Pancreas (tissue), 10 donors: ENCODE results near the gene MRPL20. TPM values are rescaled to one million over a fixed set of nuclear protein-coding genes. Genes with fewer than 3 reads are reported as not detected.
"Not testable (repeated sequence)": the region's sequence is repeated elsewhere in the genome, so short reads cannot be mapped to it uniquely, and the experiment has no call there.

ENCODE experiments used
- ATAC-seq, 4 donors: fragments of 200-7000 bp; cut with Tn5 transposase; one replicate each; pipeline versions ENCODE4 v1.8.0 to v1.9.1; 2020; ENCODE audit warnings: mild to moderate bottlenecking in 4 of 4, moderate library complexity in 4 of 4
- DNase-seq, 6 donors: peaks; one replicate each; pipeline ENCODE4 v3.0.0-alpha.2; 2020
- FAIRE-seq: peaks from 2 replicates; lab custom pipeline; 2012; peaks lifted over from hg19 to GRCh38; lab: Jason Lieb, UNC
- H3K27ac ChIP-seq, 4 donors: fragments of 200-600 bp; sonication (generic); 1 replicate in 3 of 4; 2 replicates in 1 of 4; pipeline versions ENCODE4 v1.5.0 to v1.8.0; 2020
- H3K27me3 ChIP-seq, 4 donors: fragments of 200-600 bp; one replicate each; pipeline ENCODE4 v1.8.0; 2021
- H3K36me3 ChIP-seq, 3 donors: fragments of 200-600 bp; sonication (generic) in 1 of 3; one replicate each; pipeline versions ENCODE4 v1.5.0 to v1.8.0; 2020 to 2021
- H3K4me1 ChIP-seq, 3 donors: fragments of 200-600 bp; one replicate each; pipeline ENCODE4 v1.8.0; 2021
- H3K4me3 ChIP-seq, 4 donors: fragments of 200-600 bp; sonication (generic) in 2 of 4; one replicate each; pipeline versions ENCODE4 v1.5.0 to v1.8.0; 2020 to 2021
- H3K9me3 ChIP-seq, 4 donors: fragments of 200-600 bp; one replicate each; pipeline ENCODE4 v1.8.0; 2021
- CTCF ChIP-seq, 4 donors: fragments of 200-600 bp; sonication (generic) in 3 of 4; IDR thresholded peaks; one replicate each; pipeline versions ENCODE4 v1.5.0 to v1.8.0; 2021; ENCODE audit warnings: antibody characterized with exemption in 4 of 4
- WGBS, 2 donors: extraction: QIAGEN DNeasy Blood & Tissue Kit; methylation state at CpG; one replicate each; pipeline ENCODE4 v1.1.7; 2013; 5-methylcytosine and 5-hydroxymethylcytosine counted together
- intact Hi-C, 3 donors: fragments of 100-400 bp; cut with DNase I; formaldehyde crosslinking; loops; one replicate each; pipeline versions ENCODE4 v1.11.1 to v1.14.2; 2022
- polyA plus RNA-seq, 2 donors: library from polyadenylated mRNA; stranded (reverse); fragments of 200-250 nt; gene quantifications; one replicate each; pipeline ENCODE4 v1.2.3, GENCODE V29; 2013
- total RNA-seq, 6 donors: library from RNA; stranded (reverse); fragmentation: NEBNext Ultra II Directional in 4 of 6; extraction: Animal tissue kit (Norgen Biotek cat#: 25700) in 4 of 6; gene quantifications; one replicate each; pipeline versions ENCODE4 v1.2.1 to v1.2.4, GENCODE V29; 2021 to 2023
- donor health status: healthy with polysubstance abuse.
- donor health status: DM: no; HTN: no; CAD: no; lungs with moderate emphysema.
- donor health status: DM: no; HTN: no; CAD: no.
- donor health status: control.
- donor health status: control.
- donor health status: Bipolar disorder and iron deficiency.
- donor health status: DM: yes; HTN: yes; CAD: no.
- donor health status: DM: no; HTN: no; CAD: no.
- donor health status: DM: no; HTN: no; CAD: no.
- donor health status: DM: yes; HTN: yes; CAD: no.

Gene MRPL20
- total and polyA plus RNA-seq, 8 donors: 42.1 to 121 (median 56.6) TPM

GRCh38 chr1:1371364-1371745 lies 35.7 kb downstream of the MRPL20 start:
- intact Hi-C loops: no loop called here
- DNase-seq (peak in 2 of 6 donors; percentile 29 to 80), FAIRE-seq (no peak), ATAC-seq (no peak)
- TF ChIP-seq CTCF (IDR thresholded peaks at IDR 0.05): no peak
- Histone ChIP-seq H3K4me1 (peaks cover 6 to 26% (median 13%) of the 10 kb centered on the region in 3 donors), H3K27ac (no peak overlapping the region), H3K4me3 (no peak overlapping the region), H3K9me3 (no peaks in the 10 kb centered on the region), H3K27me3 (no peaks in the 10 kb centered on the region), H3K36me3 (no peaks in the 10 kb centered on the region)
- WGBS, 2 donors: 56 to 64% methylated on average over 12 of the region's 12 CpGs

DNA sequence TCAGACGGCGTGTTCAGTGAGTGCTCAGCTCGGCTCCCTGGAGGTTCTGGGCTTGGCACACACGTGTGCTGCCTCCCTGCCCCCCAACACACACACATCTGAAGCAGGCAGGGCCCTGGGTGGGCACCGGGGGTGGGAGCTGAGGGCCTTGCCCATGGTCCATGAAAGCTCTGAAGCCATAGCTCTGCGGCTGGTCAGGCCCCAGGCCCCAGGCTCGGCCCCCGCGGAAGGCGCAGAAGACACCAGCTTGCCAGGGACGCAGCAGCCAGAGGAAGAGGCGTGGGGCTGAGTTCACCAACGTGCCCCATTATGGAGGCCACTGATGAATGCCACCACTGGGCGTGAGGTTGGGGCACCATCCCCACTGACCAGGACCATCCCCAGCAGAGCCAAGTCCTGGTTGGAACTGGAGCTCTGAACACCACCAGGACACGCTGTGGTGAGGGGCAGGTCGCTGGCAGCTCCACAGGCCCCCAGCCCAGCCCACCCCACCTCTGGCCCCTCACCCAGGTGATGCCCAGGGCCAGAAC lies 36.3 kb downstream of the MRPL20 start:
- no peak overlapping the region for H3K27ac ChIP-seq
- no peak for TF ChIP-seq CTCF (IDR thresholded peaks at IDR 0.05)
- peak in 2 of 6 donors; percentile 40 to 72 for DNase-seq
- WGBS, 2 donors: 74 to 76% methylated on average over 15 to 16 of the region's 16 CpGs
- no peak for ATAC-seq
- no peak overlapping the region for H3K4me3 ChIP-seq
- H3K4me1 ChIP-seq: peaks cover 6 to 21% (median 13%) of the 10 kb centered on the region in 3 donors
- no peaks in the 10 kb centered on the region for H3K9me3 ChIP-seq
- no peak for FAIRE-seq
- intact Hi-C loops: no loop called here
- no peaks in the 10 kb centered on the region for H3K36me3 ChIP-seq
- no peaks in the 10 kb centered on the region for H3K27me3 ChIP-seq

DNA sequence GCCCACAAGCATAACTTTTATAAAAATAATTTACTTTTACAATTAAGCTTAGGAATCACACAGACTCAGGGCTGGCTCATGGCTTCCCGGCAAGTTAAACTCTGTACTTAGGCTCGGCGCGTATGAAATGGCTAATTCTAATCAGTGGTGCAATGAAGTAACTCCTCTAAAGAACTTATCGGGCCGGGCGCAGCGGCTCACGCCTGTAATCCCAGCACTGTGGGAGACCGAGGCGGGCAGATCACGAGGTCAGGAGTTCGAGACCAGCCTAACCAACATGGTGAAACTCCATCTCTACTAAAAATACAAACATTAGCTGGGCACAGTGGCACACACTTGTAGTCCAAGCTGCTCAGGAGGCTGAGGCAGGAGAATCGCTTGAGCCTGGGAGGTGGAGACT lies 37.0 kb downstream of the MRPL20 start:
- H3K4me3 ChIP-seq, ATAC-seq, H3K36me3 ChIP-seq, H3K27me3 ChIP-seq, intact Hi-C loops, FAIRE-seq, H3K27ac ChIP-seq, H3K9me3 ChIP-seq: not testable (repeated sequence)
- 84 to 92% methylated on average over 14 of the region's 14 CpGs for WGBS, 2 donors
- peaks cover 6 to 21% (median 13%) of the 10 kb centered on the region in 3 donors for H3K4me1 ChIP-seq
- DNase-seq: peak in 1 of 6 donors; percentile 22

GRCh38 chr1:1367315-1367714 lies 39.8 kb downstream of the MRPL20 start:
- no peak for FAIRE-seq
- no peak for TF ChIP-seq CTCF (IDR thresholded peaks at IDR 0.05)
- no peak for ATAC-seq
- H3K27ac ChIP-seq: no peak overlapping the region
- no peaks in the 10 kb centered on the region for H3K9me3 ChIP-seq
- WGBS, 2 donors: 90 to 96% methylated on average over 5 of the region's 5 CpGs
- peaks cover 0 to 6% (median 2%) of the 10 kb centered on the region in 3 donors for H3K4me1 ChIP-seq
- no peak overlapping the region for H3K4me3 ChIP-seq
- H3K27me3 ChIP-seq: no peaks in the 10 kb centered on the region
- no peak for DNase-seq
- no peaks in the 10 kb centered on the region for H3K36me3 ChIP-seq
- intact Hi-C loops: no loop called here

GRCh38 chr1:1366699-1367066 lies 40.4 kb downstream of the MRPL20 start:
- WGBS, 2 donors: 90 to 97% methylated on average over 3 of the region's 3 CpGs

More at GRCh38 chr1:1366699-1367066, 40.4 kb downstream of the MRPL20 start:
- H3K9me3 ChIP-seq: no peaks in the 10 kb centered on the region
- H3K36me3 ChIP-seq: no peaks in the 10 kb centered on the region
- FAIRE-seq (no peak), ATAC-seq (no peak), DNase-seq (no peak)
- no peak overlapping the region for H3K4me3 ChIP-seq
- H3K27me3 ChIP-seq: no peaks in the 10 kb centered on the region
- H3K27ac ChIP-seq: no peak overlapping the region
- peaks cover 0 to 1% (median 0%) of the 10 kb centered on the region in 3 donors for H3K4me1 ChIP-seq
- no peak for TF ChIP-seq CTCF (IDR thresholded peaks at IDR 0.05)
- intact Hi-C loops: no loop called here
